Jurkat, Clone E6-1 (cell line): ENCODE measurements around the gene CCDC112.
A peak's percentile ranks its signal among the peaks of the same experiment; 100 is the strongest.
"Not testable (repeated sequence)": the region's sequence is repeated elsewhere in the genome, so short reads cannot be mapped to it uniquely, and the experiment has no call there.

Experiments used
- DNase-seq: peaks from one replicate; pipeline ENCODE4 v3.0.0-alpha.2; 2011; ENCODE audit warnings: low read depth, low spot score
- H3K4me3 ChIP-seq: 2 replicates; pipeline ENCODE4 v1.5.1; 2011; ENCODE audit warnings: mild to moderate bottlenecking, low read length, control low read depth, moderate library complexity

The CCDC112 gene

GRCh38 chr5:115271295-115272050, 25.0 kb downstream of the CCDC112 start:
- H3K4me3 ChIP-seq, result no peak overlapping the region
- DNase-seq, result no peak

GRCh38 chr5:115267617-115268016, 28.8 kb downstream of the CCDC112 start:
- DNase-seq, result no peak
- no peak overlapping the region for H3K4me3 ChIP-seq

- no peak overlapping the region for H3K4me3 ChIP-seq
- DNase-seq, result no peak
Measured at GRCh38 chr5:115265220-115265619, 31.2 kb downstream of the CCDC112 start.

- DNase-seq, result no peak
- H3K4me3 ChIP-seq, result no peak overlapping the region
Measured at GRCh38 chr5:115264786-115265185, 31.7 kb downstream of the CCDC112 start.

GRCh38 chr5:115263078-115263380, 33.4 kb downstream of the CCDC112 start:
- no peak for DNase-seq

GRCh38 chr5:115262321-115263077, 34.0 kb downstream of the CCDC112 start, which contains the start of gene PGGT1B:
TSS of gene PGGT1B (minus strand) at chr5:115262877. CDS start at chr5:115262851, 26 bp downstream.
- DNase-seq, result peak; percentile 79
- H3K4me3 ChIP-seq, result peak within 1 kb of the TSS; percentile 86

More at GRCh38 chr5:115263078-115263380, 33.4 kb downstream of the CCDC112 start:
- H3K4me3 ChIP-seq, result peak overlapping the region; percentile 86

- DNase-seq, result no peak
- H3K4me3 ChIP-seq, result peak overlapping the region; percentile 86
Measured at GRCh38 chr5:115262011-115262320, 34.5 kb downstream of the CCDC112 start.

- no peak overlapping the region for H3K4me3 ChIP-seq
- DNase-seq, result no peak
Measured at GRCh38 chr5:115260248-115260647, 36.2 kb downstream of the CCDC112 start.

- DNase-seq, result no peak
- no peak overlapping the region for H3K4me3 ChIP-seq
Measured at GRCh38 chr5:115257981-115258380, 38.5 kb downstream of the CCDC112 start.

- not testable (repeated sequence) for DNase-seq, H3K4me3 ChIP-seq
Measured at GRCh38 chr5:115249379-115249778, 47.1 kb downstream of the CCDC112 start.

GRCh38 chr5:115246361-115246991, 50.0 kb downstream of the CCDC112 start:
- DNase-seq, result peak; percentile 38
- H3K4me3 ChIP-seq, result no peak overlapping the region

- H3K4me3 ChIP-seq, result no peak overlapping the region
- no peak for DNase-seq
Measured at GRCh38 chr5:115243412-115243811, 53.0 kb downstream of the CCDC112 start.

GRCh38 chr5:115241881-115242642, 54.4 kb downstream of the CCDC112 start:
- H3K4me3 ChIP-seq, result no peak overlapping the region

GRCh38 chr5:115237066-115237465, 59.4 kb downstream of the CCDC112 start:
- no peak overlapping the region for H3K4me3 ChIP-seq
- DNase-seq, result no peak

More at GRCh38 chr5:115241881-115242642, 54.4 kb downstream of the CCDC112 start:
- DNase-seq, result no peak

- no peak overlapping the region for H3K4me3 ChIP-seq
- no peak for DNase-seq
Measured at GRCh38 chr5:115236599-115236998, 59.9 kb downstream of the CCDC112 start.

GRCh38 chr5:115231598-115231997, 64.9 kb downstream of the CCDC112 start:
- H3K4me3 ChIP-seq, result no peak overlapping the region
- DNase-seq, result no peak

GRCh38 chr5:115229606-115230005, 66.8 kb downstream of the CCDC112 start:
- H3K4me3 ChIP-seq, result no peak overlapping the region
- DNase-seq, result no peak

GRCh38 chr5:115227281-115227680, 69.2 kb downstream of the CCDC112 start:
- H3K4me3 ChIP-seq, result no peak overlapping the region

More at GRCh38 chr5:115227281-115227680, 69.2 kb downstream of the CCDC112 start:
- DNase-seq, result no peak
